GM21360 (cell line): ENCODE results near the gene KIF3B.
A peak's percentile ranks its signal among the peaks of the same experiment; 100 is the strongest.
"Not testable (repeated sequence)": the region's sequence is repeated elsewhere in the genome, so short reads cannot be mapped to it uniquely, and the experiment has no call there.

ENCODE experiments used
- ATAC-seq: cut with Tn5 transposase; IDR thresholded peaks from one replicate; pipeline ENCODE4 v1.9.1; 2021; ENCODE audit warnings: mild to moderate bottlenecking, moderate library complexity; ENCODE audit not compliant: unreplicated experiment

Gene KIF3B

GRCh38 chr20:32246208-32246607 is 31.2 kb upstream of the KIF3B start:
- not testable (repeated sequence) for ATAC-seq

GRCh38 chr20:32248043-32248442 is 29.4 kb upstream of the KIF3B start:
- no peak for ATAC-seq

GRCh38 chr20:32249030-32249738 is 28.3 kb upstream of the KIF3B start:
- no peak for ATAC-seq

- ATAC-seq = no peak
Observed at GRCh38 chr20:32251470-32251869, 26.0 kb upstream of the KIF3B start.

GRCh38 chr20:32252189-32252588 is 25.3 kb upstream of the KIF3B start:
- no peak for ATAC-seq

GRCh38 chr20:32260973-32261372 is 16.5 kb upstream of the KIF3B start:
- not testable (repeated sequence) for ATAC-seq

- no peak for ATAC-seq
Observed at GRCh38 chr20:32261644-32262043, 15.8 kb upstream of the KIF3B start.

GRCh38 chr20:32263398-32263954 is 14.0 kb upstream of the KIF3B start:
- no peak for ATAC-seq

- ATAC-seq = no peak
Observed at GRCh38 chr20:32271620-32272019, 5.8 kb upstream of the KIF3B start.

- ATAC-seq = no peak
Observed at GRCh38 chr20:32274359-32274758, 3.1 kb upstream of the KIF3B start.

- not testable (repeated sequence) for ATAC-seq
Observed at GRCh38 chr20:32275163-32275562, 2.3 kb upstream of the KIF3B start.

GRCh38 chr20:32278199-32278643 is 770 bp downstream of the KIF3B start:
- ATAC-seq = peak; percentile 44

- no peak for ATAC-seq
Observed at GRCh38 chr20:32281711-32282110, 4.3 kb downstream of the KIF3B start.

- no peak for ATAC-seq
Observed at GRCh38 chr20:32282461-32282860, 5.0 kb downstream of the KIF3B start.

- ATAC-seq = no peak
Observed at GRCh38 chr20:32285082-32285620, 7.7 kb downstream of the KIF3B start.

GRCh38 chr20:32285621-32286371 is 8.3 kb downstream of the KIF3B start:
- ATAC-seq = peak; percentile 46

GRCh38 chr20:32287231-32287638 is 9.8 kb downstream of the KIF3B start:
- ATAC-seq = no peak

- no peak for ATAC-seq
Observed at GRCh38 chr20:32288225-32288849, 10.9 kb downstream of the KIF3B start.

GRCh38 chr20:32289299-32289660 is 11.8 kb downstream of the KIF3B start:
- ATAC-seq = not testable (repeated sequence)

- ATAC-seq = no peak
Observed at GRCh38 chr20:32289661-32290431, 12.4 kb downstream of the KIF3B start.

GRCh38 chr20:32291166-32291565 is 13.7 kb downstream of the KIF3B start:
- ATAC-seq = no peak
